HG03457 (cell line): ENCODE data around the gene ZIC4.

ENCODE experiments used
- ATAC-seq: cut with Tn5 transposase; IDR thresholded peaks from one replicate; pipeline ENCODE4 v1.9.1; 2021; ENCODE audit warnings: moderate number of reproducible peaks; ENCODE audit not compliant: unreplicated experiment

The ZIC4 gene

GRCh38 chr3:147418808-147419701, 12.7 kb upstream of the ZIC4 start:
- no peak for ATAC-seq

GRCh38 chr3:147418371-147418781, 12.0 kb upstream of the ZIC4 start:
- no peak for ATAC-seq

GRCh38 chr3:147417551-147418295, 11.4 kb upstream of the ZIC4 start:
- no peak for ATAC-seq

- no peak for ATAC-seq
Measured at GRCh38 chr3:147416931-147417330, 10.6 kb upstream of the ZIC4 start.

- ATAC-seq, result no peak
Measured at GRCh38 chr3:147415874-147416273, 9.5 kb upstream of the ZIC4 start.

- ATAC-seq, result no peak
Measured at GRCh38 chr3:147415286-147415685, 8.9 kb upstream of the ZIC4 start.

DNA sequence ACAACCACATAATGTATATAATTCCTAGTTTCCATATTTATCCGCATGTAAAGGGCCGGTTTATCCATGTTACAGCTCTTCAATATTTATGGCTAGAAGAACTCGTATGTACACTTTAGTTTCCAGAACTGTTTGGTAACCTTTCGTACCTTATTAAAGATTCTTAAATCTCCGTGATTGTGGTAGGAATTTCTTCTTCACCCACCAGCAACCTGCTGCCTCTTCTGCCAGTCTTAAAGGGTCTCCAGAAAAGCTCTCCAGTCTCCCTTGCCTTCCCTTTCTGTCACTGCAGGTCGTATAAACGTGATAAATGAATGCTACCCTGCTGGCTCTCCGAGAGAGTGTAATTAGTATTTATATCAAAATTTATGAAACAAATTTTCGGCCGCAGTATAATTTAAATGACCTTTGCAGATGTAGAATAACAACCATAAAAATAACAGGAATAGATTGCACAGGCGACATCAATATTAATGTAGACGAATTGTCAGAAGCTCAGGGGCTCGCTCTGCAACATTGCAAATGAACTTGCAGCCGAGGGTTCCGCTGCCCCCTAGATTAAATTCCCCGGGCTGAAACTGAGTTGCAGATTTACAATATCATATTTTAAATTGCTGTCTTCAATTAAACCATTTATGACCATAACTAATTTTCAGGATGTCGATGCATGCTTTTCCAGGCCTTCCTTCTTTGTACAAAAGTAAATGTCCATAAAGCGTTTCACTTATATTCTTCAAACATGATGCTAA, 8.2 kb upstream of the ZIC4 start:
- ATAC-seq, result no peak

DNA sequence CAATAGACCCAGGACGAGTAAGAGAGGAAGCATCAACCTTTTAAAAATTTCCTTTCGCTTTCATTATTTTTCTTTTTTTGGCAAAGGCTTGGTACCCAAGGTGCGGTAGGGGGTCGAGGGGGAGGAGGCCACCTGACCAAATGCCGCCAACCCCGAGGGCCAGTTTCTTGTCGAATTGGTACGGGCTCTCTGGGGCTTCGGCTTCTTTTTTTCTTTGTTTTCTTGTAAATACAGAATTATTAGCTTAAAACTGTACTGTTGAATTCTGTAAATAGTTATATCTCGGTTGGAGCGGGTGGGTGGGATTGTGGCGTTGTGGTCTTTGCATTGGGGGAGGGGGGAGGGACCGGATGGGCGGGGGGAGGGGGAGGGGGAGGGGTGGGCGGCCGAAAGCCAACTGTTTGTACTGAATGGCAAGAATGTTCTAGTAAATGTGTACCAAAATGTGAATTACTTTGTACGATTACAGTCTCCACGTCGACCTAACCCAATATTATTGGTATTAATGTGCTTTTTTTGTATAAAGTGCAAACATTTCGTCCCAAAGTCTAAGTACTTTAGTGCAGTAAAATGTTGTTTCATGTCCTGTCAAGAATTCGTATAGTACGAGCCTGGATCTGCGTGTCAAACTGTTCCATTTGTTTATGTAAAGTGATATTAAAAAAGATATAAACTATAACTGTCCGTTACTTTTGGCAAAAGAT, 7.5 kb upstream of the ZIC4 start:
- ATAC-seq, result no peak

DNA sequence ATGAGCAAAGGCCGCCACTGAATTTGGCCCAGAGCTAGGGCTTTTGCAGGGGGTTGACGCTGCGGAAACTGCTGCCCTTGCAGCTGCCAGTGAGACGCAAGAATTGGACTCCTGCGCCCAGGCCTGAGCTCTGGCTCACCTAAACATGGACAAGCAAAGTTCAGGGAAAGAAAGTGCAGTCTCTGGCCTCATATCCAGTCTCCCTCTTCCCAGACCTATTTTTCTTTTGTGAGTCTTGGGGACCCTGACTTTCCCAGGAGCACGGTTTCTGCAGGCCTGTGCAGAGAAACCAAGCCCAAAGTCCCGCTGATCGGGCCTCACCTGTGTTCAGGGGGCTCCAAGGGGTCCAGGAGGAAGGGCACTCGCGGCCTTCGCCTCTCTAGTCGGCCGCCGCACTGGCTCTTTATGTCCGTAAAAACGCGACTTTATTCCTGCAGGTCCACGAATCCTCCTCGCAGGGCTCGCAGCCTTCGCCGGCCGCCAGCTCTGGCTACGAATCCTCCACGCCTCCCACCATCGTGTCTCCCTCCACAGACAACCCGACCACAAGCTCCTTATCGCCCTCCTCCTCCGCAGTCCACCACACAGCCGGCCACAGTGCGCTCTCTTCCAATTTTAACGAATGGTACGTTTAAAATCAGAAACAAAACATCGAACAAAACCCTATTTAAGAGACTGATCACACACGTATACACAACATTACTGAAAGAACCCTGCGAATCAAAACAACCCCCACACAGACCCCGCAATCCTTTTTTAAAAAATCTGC, 6.8 kb upstream of the ZIC4 start:
- no peak for ATAC-seq

- ATAC-seq, result no peak
Measured at GRCh38 chr3:147412261-147412916, 6.0 kb upstream of the ZIC4 start.

DNA sequence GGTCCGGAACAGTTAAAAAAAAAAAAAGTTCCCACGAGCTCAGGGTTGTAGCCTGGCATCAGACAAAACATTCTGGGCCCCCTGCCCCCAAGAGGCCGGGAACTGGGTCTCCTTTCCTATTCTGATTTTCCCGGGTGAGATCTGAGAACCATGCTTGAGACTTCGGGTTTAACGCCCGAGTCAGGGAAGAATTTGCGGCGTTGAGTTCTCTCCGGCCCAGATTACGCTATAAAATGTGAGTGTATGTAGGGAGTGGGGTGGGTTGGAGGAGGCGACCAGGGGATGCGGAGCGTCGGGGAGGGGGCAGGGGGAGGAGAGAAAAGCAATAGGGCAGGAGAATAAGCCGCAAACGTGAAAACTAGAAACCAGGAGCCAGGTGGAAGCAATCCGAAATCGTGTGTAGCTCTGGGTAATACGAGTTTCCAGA, 5.5 kb upstream of the ZIC4 start:
- ATAC-seq, result no peak

- no peak for ATAC-seq
Measured at GRCh38 chr3:147411238-147411814, 5.0 kb upstream of the ZIC4 start.

DNA sequence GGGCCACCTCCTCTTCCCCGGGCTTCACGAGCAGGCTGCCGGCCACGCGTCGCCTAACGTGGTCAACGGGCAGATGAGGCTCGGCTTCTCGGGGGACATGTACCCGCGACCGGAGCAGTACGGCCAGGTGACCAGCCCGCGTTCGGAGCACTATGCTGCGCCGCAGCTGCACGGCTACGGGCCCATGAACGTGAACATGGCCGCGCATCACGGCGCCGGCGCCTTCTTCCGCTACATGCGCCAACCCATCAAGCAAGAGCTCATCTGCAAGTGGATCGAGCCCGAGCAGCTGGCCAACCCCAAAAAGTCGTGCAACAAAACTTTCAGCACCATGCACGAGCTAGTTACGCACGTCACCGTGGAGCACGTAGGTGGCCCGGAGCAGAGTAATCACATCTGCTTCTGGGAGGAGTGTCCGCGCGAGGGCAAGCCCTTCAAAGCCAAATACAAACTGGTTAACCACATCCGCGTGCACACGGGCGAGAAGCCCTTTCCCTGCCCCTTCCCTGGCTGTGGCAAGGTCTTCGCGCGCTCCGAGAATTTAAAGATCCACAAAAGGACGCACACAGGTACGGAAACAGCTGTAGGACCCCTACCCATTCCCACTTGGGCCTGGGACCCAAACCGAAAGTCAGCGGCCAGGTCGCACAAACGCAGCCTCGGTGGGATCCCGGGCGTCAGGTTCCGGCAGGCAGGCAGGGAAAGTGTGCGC, 4.3 kb upstream of the ZIC4 start:
- no peak for ATAC-seq

DNA sequence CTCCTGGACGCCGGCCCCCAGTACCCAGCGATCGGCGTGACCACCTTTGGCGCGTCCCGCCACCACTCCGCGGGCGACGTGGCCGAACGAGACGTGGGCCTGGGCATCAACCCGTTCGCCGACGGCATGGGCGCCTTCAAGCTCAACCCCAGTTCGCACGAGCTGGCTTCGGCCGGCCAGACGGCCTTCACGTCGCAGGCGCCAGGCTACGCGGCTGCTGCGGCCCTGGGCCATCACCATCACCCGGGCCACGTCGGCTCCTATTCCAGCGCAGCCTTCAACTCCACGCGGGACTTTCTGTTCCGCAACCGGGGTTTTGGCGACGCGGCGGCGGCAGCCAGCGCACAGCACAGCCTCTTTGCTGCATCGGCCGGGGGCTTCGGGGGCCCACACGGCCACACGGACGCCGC, 3.8 kb upstream of the ZIC4 start:
- no peak for ATAC-seq

- no peak for ATAC-seq
Measured at GRCh38 chr3:147409143-147410115, 3.1 kb upstream of the ZIC4 start, which contains the start of gene ZIC1. Gene ZIC1, plus strand, starts transcription at chr3:147409365. Its CDS starts 748 bp downstream, at chr3:147410113.

GRCh38 chr3:147408188-147409100, 2.1 kb upstream of the ZIC4 start:
- no peak for ATAC-seq
